ENCODE results near the gene GALNT2. TPM values are rescaled to one million over a fixed set of nuclear protein-coding genes. Genes with fewer than 3 reads are reported as not detected.

GALNT2 gene
- total and polyA plus RNA-seq, 9 donors: 38.6 to 142 (median 83.7) TPM

- H3K27ac ChIP-seq: no peak overlapping the region
- DNase-seq: no peak
- no peaks in the 10 kb centered on the region for H3K9me3 ChIP-seq
- no peak overlapping the region for H3K4me3 ChIP-seq
- TF ChIP-seq EP300 (IDR thresholded peaks at IDR 0.05) (no peak), POLR2A (IDR thresholded peaks at IDR 0.05) (no peak), CTCF (IDR thresholded peaks at IDR 0.05) (no peak)
- no peaks in the 10 kb centered on the region for H3K36me3 ChIP-seq
- peaks cover 2% of the 10 kb centered on the region for H3K4me1 ChIP-seq (ENCODE audit: insufficient read depth)
- no peaks in the 10 kb centered on the region for H3K27me3 ChIP-seq
- WGBS, 3 donors: 37 to 40% (median 38%) methylated on average over 7 of the region's 7 CpGs
- intact Hi-C loops (cut with DNase I): no loop called here
Measured at GRCh38 chr1:230248889-230249270, 181.8 kb downstream of the GALNT2 start.

GRCh38 chr1:230249695-230250480, 182.8 kb downstream of the GALNT2 start:
- no peaks in the 10 kb centered on the region for H3K36me3 ChIP-seq
- H3K4me1 ChIP-seq (ENCODE audit: insufficient read depth): peaks cover 2% of the 10 kb centered on the region
- intact Hi-C loops (cut with DNase I): no loop called here
- H3K27ac ChIP-seq: no peak overlapping the region
- H3K4me3 ChIP-seq: no peak overlapping the region
- WGBS, 3 donors: 84 to 89% (median 88%) methylated on average over 11 of the region's 11 CpGs
- TF ChIP-seq EP300 (IDR thresholded peaks at IDR 0.05) (no peak), CTCF (IDR thresholded peaks at IDR 0.05) (no peak), POLR2A (IDR thresholded peaks at IDR 0.05) (no peak)
- DNase-seq: no peak
- no peaks in the 10 kb centered on the region for H3K27me3 ChIP-seq
- no peaks in the 10 kb centered on the region for H3K9me3 ChIP-seq

GRCh38 chr1:230250666-230251065, 183.6 kb downstream of the GALNT2 start:
- no peak overlapping the region for H3K27ac ChIP-seq
- TF ChIP-seq POLR2A (IDR thresholded peaks at IDR 0.05): no peak
- H3K4me1 ChIP-seq (ENCODE audit: insufficient read depth): peaks cover 2% of the 10 kb centered on the region
- intact Hi-C loops (cut with DNase I): no loop called here
- H3K27me3 ChIP-seq: no peaks in the 10 kb centered on the region
- DNase-seq: no peak
- 36 to 47% (median 45%) methylated on average over 8 of the region's 8 CpGs for WGBS, 3 donors
- no peak overlapping the region for H3K4me3 ChIP-seq
- no peaks in the 10 kb centered on the region for H3K9me3 ChIP-seq
- H3K36me3 ChIP-seq: no peaks in the 10 kb centered on the region

GRCh38 chr1:230251644-230252191, 184.7 kb downstream of the GALNT2 start:
- 95 to 96% (median 96%) methylated on average over 8 of the region's 8 CpGs for WGBS, 3 donors
- TF ChIP-seq POLR2A (IDR thresholded peaks at IDR 0.05) (no peak), CTCF (IDR thresholded peaks at IDR 0.05) (no peak), EP300 (IDR thresholded peaks at IDR 0.05) (no peak)
- Histone ChIP-seq H3K4me1 (ENCODE audit: insufficient read depth) (peaks cover 2% of the 10 kb centered on the region), H3K9me3 (no peaks in the 10 kb centered on the region), H3K27me3 (no peaks in the 10 kb centered on the region), H3K4me3 (no peak overlapping the region), H3K36me3 (no peaks in the 10 kb centered on the region), H3K27ac (no peak overlapping the region)
- no peak for DNase-seq
- intact Hi-C loops (cut with DNase I): no loop called here

- no peak overlapping the region for H3K27ac ChIP-seq
- H3K4me1 ChIP-seq (ENCODE audit: insufficient read depth): peaks cover 2% of the 10 kb centered on the region
- no peaks in the 10 kb centered on the region for H3K9me3 ChIP-seq
- H3K27me3 ChIP-seq: no peaks in the 10 kb centered on the region
- TF ChIP-seq POLR2A (IDR thresholded peaks at IDR 0.05): no peak
- no peak for TF ChIP-seq CTCF (IDR thresholded peaks at IDR 0.05)
- no peak for TF ChIP-seq EP300 (IDR thresholded peaks at IDR 0.05)
- WGBS, 3 donors: 98 to 100% (median 100%) methylated on average over 2 of the region's 2 CpGs
- intact Hi-C loops (cut with DNase I): no loop called here
- H3K4me3 ChIP-seq: no peak overlapping the region
- H3K36me3 ChIP-seq: no peaks in the 10 kb centered on the region
- DNase-seq: no peak
Measured at GRCh38 chr1:230253150-230253549, 186.1 kb downstream of the GALNT2 start.

Data from ovary (tissue), 9 donors.